HG02588 (cell line): ENCODE measurements around the gene SERGEF.

Source experiments
- ATAC-seq: cut with Tn5 transposase; IDR thresholded peaks from one replicate; pipeline ENCODE4 v1.9.1; 2021; ENCODE audit warnings: mild to moderate bottlenecking, moderate library complexity; ENCODE audit not compliant: unreplicated experiment

The SERGEF gene

GRCh38 chr11:17792161-17792560 lies 220.7 kb downstream of the SERGEF start:
- no peak for ATAC-seq

- no peak for ATAC-seq
These were observed 221.7 kb downstream of the SERGEF start for GRCh38 chr11:17791144-17791543.

GRCh38 chr11:17790453-17790852 lies 222.4 kb downstream of the SERGEF start:
- ATAC-seq, result no peak

GRCh38 chr11:17788084-17788483 lies 224.8 kb downstream of the SERGEF start:
- no peak for ATAC-seq

- ATAC-seq, result no peak
These were observed 225.9 kb downstream of the SERGEF start for GRCh38 chr11:17786824-17787525.

- ATAC-seq, result no peak
These were observed 229.0 kb downstream of the SERGEF start for GRCh38 chr11:17783878-17784277.

- ATAC-seq, result no peak
These were observed 230.1 kb downstream of the SERGEF start for GRCh38 chr11:17782603-17783337.

GRCh38 chr11:17782145-17782544 lies 230.7 kb downstream of the SERGEF start:
- ATAC-seq, result no peak

GRCh38 chr11:17781626-17782025 lies 231.2 kb downstream of the SERGEF start:
- no peak for ATAC-seq

GRCh38 chr11:17781221-17781620 lies 231.6 kb downstream of the SERGEF start:
- ATAC-seq, result no peak

- no peak for ATAC-seq
These were observed 232.2 kb downstream of the SERGEF start for GRCh38 chr11:17780668-17781067.

GRCh38 chr11:17779861-17780594 lies 232.8 kb downstream of the SERGEF start:
- no peak for ATAC-seq

- ATAC-seq, result no peak
These were observed 233.6 kb downstream of the SERGEF start for GRCh38 chr11:17778956-17779860.

GRCh38 chr11:17778352-17778751 lies 234.5 kb downstream of the SERGEF start:
- no peak for ATAC-seq

GRCh38 chr11:17777738-17778091 lies 235.1 kb downstream of the SERGEF start:
- ATAC-seq, result no peak

GRCh38 chr11:17777086-17777737 lies 235.6 kb downstream of the SERGEF start:
- no peak for ATAC-seq

- ATAC-seq, result no peak
These were observed 236.5 kb downstream of the SERGEF start for GRCh38 chr11:17776212-17776875.

GRCh38 chr11:17775507-17776211 lies 237.2 kb downstream of the SERGEF start:
- ATAC-seq, result no peak

GRCh38 chr11:17775035-17775348 lies 237.9 kb downstream of the SERGEF start:
- no peak for ATAC-seq
